GM19035 (cell line): ENCODE measurements around the gene MACROH2A1.

ENCODE experiments used
- ATAC-seq: cut with Tn5 transposase; IDR thresholded peaks from one replicate; pipeline ENCODE4 v1.9.1; 2021; ENCODE audit not compliant: unreplicated experiment

The MACROH2A1 gene

GRCh38 chr5:135357685-135358084 is 41.3 kb downstream of the MACROH2A1 start:
- no peak for ATAC-seq

GRCh38 chr5:135356522-135357318 is 42.3 kb downstream of the MACROH2A1 start:
- no peak for ATAC-seq

- no peak for ATAC-seq
These were observed 43.9 kb downstream of the MACROH2A1 start for GRCh38 chr5:135355169-135355568.

- no peak for ATAC-seq
These were observed 44.9 kb downstream of the MACROH2A1 start for GRCh38 chr5:135353952-135354721.

- ATAC-seq: no peak
These were observed 48.5 kb downstream of the MACROH2A1 start for GRCh38 chr5:135350536-135350935.

- no peak for ATAC-seq
These were observed 49.1 kb downstream of the MACROH2A1 start for GRCh38 chr5:135349886-135350285.

- ATAC-seq: no peak
These were observed 49.6 kb downstream of the MACROH2A1 start for GRCh38 chr5:135349451-135349850.

GRCh38 chr5:135348918-135349317 is 50.1 kb downstream of the MACROH2A1 start:
- no peak for ATAC-seq

GRCh38 chr5:135347392-135347791 is 51.6 kb downstream of the MACROH2A1 start:
- no peak for ATAC-seq

- ATAC-seq: no peak
These were observed 52.9 kb downstream of the MACROH2A1 start for GRCh38 chr5:135345956-135346731.

- no peak for ATAC-seq
These were observed 54.7 kb downstream of the MACROH2A1 start for GRCh38 chr5:135344349-135344748.

GRCh38 chr5:135343413-135343812 is 55.6 kb downstream of the MACROH2A1 start:
- no peak for ATAC-seq

- no peak for ATAC-seq
These were observed 56.5 kb downstream of the MACROH2A1 start for GRCh38 chr5:135342551-135342875.

- no peak for ATAC-seq
These were observed 57.1 kb downstream of the MACROH2A1 start for GRCh38 chr5:135341696-135342550.

GRCh38 chr5:135341016-135341666 is 57.9 kb downstream of the MACROH2A1 start:
- no peak for ATAC-seq

- no peak for ATAC-seq
These were observed 58.5 kb downstream of the MACROH2A1 start for GRCh38 chr5:135340568-135340967.

- ATAC-seq: no peak
These were observed 59.4 kb downstream of the MACROH2A1 start for GRCh38 chr5:135339623-135340022.

- no peak for ATAC-seq
These were observed 59.8 kb downstream of the MACROH2A1 start for GRCh38 chr5:135339189-135339588.

GRCh38 chr5:135337064-135337463 is 62.0 kb downstream of the MACROH2A1 start:
- ATAC-seq: no peak
